CD4-positive, CD25-positive, alpha-beta regulatory T cell (primary cell): ENCODE measurements around the gene ZFPM1. TPM values are rescaled to one million over a fixed set of nuclear protein-coding genes. Genes with fewer than 3 reads are reported as not detected.
"Not testable (repeated sequence)": the region's sequence is repeated elsewhere in the genome, so short reads cannot be mapped to it uniquely, and the experiment has no call there.

ENCODE experiments used
- ATAC-seq, 2 donors: fragments of 150-1000 bp; cut with Tn5 transposase; one replicate each; pipeline ENCODE4 v1.10.0; 2021; ENCODE audit warnings: low read depth in 2 of 2, moderate number of reproducible peaks in 2 of 2, moderate library complexity in 1 of 2
- DNase-seq, 3 donors: peaks; one replicate each; pipeline versions ENCODE4 v3.0.0 to v3.0.0-alpha.2; 2012 to 2022; ENCODE audit warnings: mixed read lengths in 1 of 3
- H3K27ac ChIP-seq: one replicate; pipeline ENCODE4 v1.7.0; 2013; ENCODE audit warnings: mild to moderate bottlenecking, low read length; ENCODE audit not compliant: insufficient read depth, poor library complexity, severe bottlenecking
- H3K27me3 ChIP-seq: one replicate; pipeline ENCODE4 v1.7.0; 2013; ENCODE audit warnings: low read length; ENCODE audit not compliant: control insufficient read depth, insufficient read depth
- H3K36me3 ChIP-seq: one replicate; pipeline ENCODE4 v1.7.0; 2013; ENCODE audit warnings: mild to moderate bottlenecking, low read length, moderate library complexity; ENCODE audit not compliant: control insufficient read depth, insufficient read depth
- H3K4me1 ChIP-seq: 2 replicates; pipeline ENCODE4 v1.7.0; 2013; ENCODE audit warnings: mild to moderate bottlenecking, low read length; ENCODE audit not compliant: insufficient read depth, control insufficient read depth, poor library complexity, severe bottlenecking
- H3K4me3 ChIP-seq: one replicate; pipeline ENCODE4 v1.7.0; 2013; ENCODE audit warnings: low read depth, mild to moderate bottlenecking, low read length, moderate library complexity
- H3K9me3 ChIP-seq, 2 experiments: 1 replicate in 1 of 2; 2 replicates in 1 of 2; pipeline ENCODE4 v1.7.0; 2013; ENCODE audit warnings: low read length in 2 of 2, mild to moderate bottlenecking in 1 of 2, moderate library complexity in 1 of 2; ENCODE audit not compliant: control insufficient read depth in 2 of 2
- H3K27ac Mint-ChIP-seq, 3 donors: one replicate each; pipeline ENCODE4 v1.8.0; 2020 to 2022; ENCODE audit warnings: mild to moderate bottlenecking in 3 of 3, mixed read lengths in 3 of 3, moderate library complexity in 2 of 3
- H3K27me3 Mint-ChIP-seq: one replicate; pipeline ENCODE4 v1.8.0; 2022; ENCODE audit warnings: mild to moderate bottlenecking, mixed read lengths
- H3K36me3 Mint-ChIP-seq: one replicate; pipeline ENCODE4 v1.8.0; 2020; ENCODE audit warnings: mixed read lengths
- H3K4me1 Mint-ChIP-seq, 4 donors: one replicate each; pipeline ENCODE4 v1.8.0; 2020 to 2022; ENCODE audit warnings: mixed read lengths in 4 of 4, mild to moderate bottlenecking in 1 of 4
- H3K4me3 Mint-ChIP-seq, 4 donors: one replicate each; pipeline ENCODE4 v1.8.0; 2020 to 2022; ENCODE audit warnings: mild to moderate bottlenecking in 4 of 4, mixed read lengths in 4 of 4, moderate library complexity in 3 of 4
- H3K9me3 Mint-ChIP-seq, 7 donors: one replicate each; pipeline ENCODE4 v1.8.0; 2020 to 2022; ENCODE audit warnings: mixed read lengths in 7 of 7, mild to moderate bottlenecking in 3 of 7, moderate library complexity in 2 of 7
- polyA plus RNA-seq, 4 donors: library from polyadenylated mRNA; unstranded; fragments of 300-500 nt; fragmentation: Illumina TruSeq; gene quantifications; one replicate each; pipeline ENCODE4 v1.2.3, GENCODE V29; 2021
- total RNA-seq: library from RNA; stranded (reverse); gene quantifications from one replicate; pipeline ENCODE4 v1.2.3, GENCODE V29; 2022

The ZFPM1 gene
- total and polyA plus RNA-seq, 5 donors from 2014 or later = 0.07 to 30.2 (median 0.16) TPM

DNA sequence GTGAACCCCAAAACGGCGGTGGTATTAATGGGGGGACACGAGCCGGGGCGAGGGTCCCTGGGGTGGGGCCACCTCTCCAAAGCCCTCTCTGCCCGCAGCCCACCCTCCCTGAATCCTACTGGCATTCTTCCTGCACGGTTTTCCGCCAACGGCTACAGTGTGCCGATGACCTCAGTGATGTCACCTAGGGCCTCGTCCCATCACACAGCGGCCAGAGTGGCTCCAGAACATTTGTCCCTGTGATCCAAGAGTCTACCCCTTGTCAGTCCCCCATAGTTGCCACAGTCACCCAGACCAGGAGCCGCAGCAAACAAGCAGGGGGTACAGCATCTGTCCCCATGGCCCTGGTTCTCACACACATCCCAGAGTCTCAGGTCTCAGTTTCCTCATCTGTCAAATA lies 13.9 kb downstream of the ZFPM1 start:
- H3K27ac ChIP-seq = peak overlapping the region; percentile 80
- H3K27me3 ChIP-seq = no peaks in the 10 kb centered on the region
- DNase-seq (no peak), ATAC-seq (no peak)
- Mint-ChIP-seq H3K36me3 (no peaks in the 10 kb centered on the region), H3K4me3 (peak overlapping the region in 3 of 4 donors; percentile 39 to 76 (median 60)), H3K27ac (peak overlapping the region; percentile 88 to 94 (median 93)), H3K9me3 (peaks cover 0 to 8% (median 0%) of the 10 kb centered on the region in 7 donors), H3K27me3 (peaks cover 10% of the 10 kb centered on the region), H3K4me1 (peaks cover 12 to 87% (median 32%) of the 10 kb centered on the region in 4 donors)
- peaks cover 90% of the 10 kb centered on the region for H3K4me1 ChIP-seq
- no peak overlapping the region for H3K4me3 ChIP-seq
- H3K36me3 ChIP-seq = no peaks in the 10 kb centered on the region
- H3K9me3 ChIP-seq = no peaks in the 10 kb centered on the region

- ATAC-seq = no peak
- no peaks in the 10 kb centered on the region for H3K27me3 ChIP-seq
- H3K9me3 ChIP-seq = no peaks in the 10 kb centered on the region
- no peaks in the 10 kb centered on the region for H3K36me3 ChIP-seq
- Mint-ChIP-seq H3K27me3 (peaks cover 10% of the 10 kb centered on the region), H3K4me1 (peaks cover 12 to 85% (median 32%) of the 10 kb centered on the region in 4 donors), H3K9me3 (peaks cover 0 to 6% (median 0%) of the 10 kb centered on the region in 7 donors), H3K36me3 (no peaks in the 10 kb centered on the region), H3K27ac (peak overlapping the region; percentile 88 to 94 (median 93)), H3K4me3 (peak overlapping the region in 3 of 4 donors; percentile 43 to 76 (median 71))
- H3K4me3 ChIP-seq = no peak overlapping the region
- peak overlapping the region; percentile 80 for H3K27ac ChIP-seq
- no peak for DNase-seq
- H3K4me1 ChIP-seq = peaks cover 88% of the 10 kb centered on the region
Observed at GRCh38 chr16:88467541-88467944, 14.5 kb downstream of the ZFPM1 start.

- Mint-ChIP-seq H3K4me1 (peaks cover 12 to 78% (median 32%) of the 10 kb centered on the region in 4 donors), H3K36me3 (no peaks in the 10 kb centered on the region), H3K4me3 (peak overlapping the region in 2 of 4 donors; percentile 54 to 81), H3K9me3 (peaks cover 0 to 6% (median 0%) of the 10 kb centered on the region in 7 donors), H3K27ac (peak overlapping the region; percentile 77 to 99 (median 95)), H3K27me3 (peaks cover 10% of the 10 kb centered on the region)
- no peaks in the 10 kb centered on the region for H3K9me3 ChIP-seq
- H3K4me1 ChIP-seq = peaks cover 81% of the 10 kb centered on the region
- no peak overlapping the region for H3K4me3 ChIP-seq
- DNase-seq = peak in 2 of 3 donors; percentile 27 to 53
- no peaks in the 10 kb centered on the region for H3K27me3 ChIP-seq
- H3K27ac ChIP-seq = peak overlapping the region; percentile 88
- H3K36me3 ChIP-seq = no peaks in the 10 kb centered on the region
- ATAC-seq = peak in 1 of 2 donors; percentile 27
Observed at GRCh38 chr16:88468275-88469129, 15.4 kb downstream of the ZFPM1 start.

GRCh38 chr16:88469615-88470395 lies 16.7 kb downstream of the ZFPM1 start:
- Mint-ChIP-seq H3K27ac (peak overlapping the region; percentile 73 to 99 (median 95)), H3K9me3 (peaks cover 0 to 6% (median 0%) of the 10 kb centered on the region in 7 donors), H3K4me3 (peak overlapping the region; percentile 72 to 86 (median 83)), H3K4me1 (peaks cover 12 to 69% (median 28%) of the 10 kb centered on the region in 4 donors), H3K36me3 (no peaks in the 10 kb centered on the region), H3K27me3 (peaks cover 10% of the 10 kb centered on the region)
- H3K4me3 ChIP-seq = peak overlapping the region; percentile 19
- H3K27ac ChIP-seq = peak overlapping the region; percentile 88
- DNase-seq (peak; percentile 49 to 78 (median 63)), ATAC-seq (peak; percentile 47 to 56)
- peaks cover 68% of the 10 kb centered on the region for H3K4me1 ChIP-seq
- H3K36me3 ChIP-seq = no peaks in the 10 kb centered on the region
- H3K9me3 ChIP-seq = no peaks in the 10 kb centered on the region
- no peaks in the 10 kb centered on the region for H3K27me3 ChIP-seq

DNA sequence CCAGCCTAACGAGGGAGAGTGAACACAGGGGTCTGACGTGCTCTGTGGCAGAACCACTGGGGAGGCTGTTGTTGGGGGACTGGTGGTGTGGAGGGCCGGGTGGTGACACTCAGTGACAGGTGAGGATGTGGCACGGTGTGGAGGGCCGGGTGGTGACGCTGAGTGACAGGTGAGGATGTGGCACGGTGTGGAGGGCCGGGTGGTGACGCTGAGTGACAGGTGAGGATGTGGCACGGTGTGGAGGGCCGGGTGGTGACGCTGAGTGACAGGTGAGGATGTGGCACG lies 17.3 kb downstream of the ZFPM1 start:
- not testable (repeated sequence) for H3K9me3 Mint-ChIP-seq, H3K9me3 ChIP-seq, H3K36me3 ChIP-seq, ATAC-seq, H3K36me3 Mint-ChIP-seq, H3K27me3 ChIP-seq, H3K4me3 ChIP-seq
- Histone ChIP-seq H3K4me1 (peaks cover 63% of the 10 kb centered on the region), H3K27ac (peak overlapping the region; percentile 88)
- Mint-ChIP-seq H3K27ac (peak overlapping the region in 2 of 3 donors; percentile 95 to 99), H3K4me3 (peak overlapping the region in 1 of 4 donors; percentile 81), H3K4me1 (peaks cover 12 to 65% (median 25%) of the 10 kb centered on the region in 4 donors), H3K27me3 (peaks cover 10% of the 10 kb centered on the region)
- peak in 2 of 3 donors; percentile 41 to 72 for DNase-seq

DNA sequence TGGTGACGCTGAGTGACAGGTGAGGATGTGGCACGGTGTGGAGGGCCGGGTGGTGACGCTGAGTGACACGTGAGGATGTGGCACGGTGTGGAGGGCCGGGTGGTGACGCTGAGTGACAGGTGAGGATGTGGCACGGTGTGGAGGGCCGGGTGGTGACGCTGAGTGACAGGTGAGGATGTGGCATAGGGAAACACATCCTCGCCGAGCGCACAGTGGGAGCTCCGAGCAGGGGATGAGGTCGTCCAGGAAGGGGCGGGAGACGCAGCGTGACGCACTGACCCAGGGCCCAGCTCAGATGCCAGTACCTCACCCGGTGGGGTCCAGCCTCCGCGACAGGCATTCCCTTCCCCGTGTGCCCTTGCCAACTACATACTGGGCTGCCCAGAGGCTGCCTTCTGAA lies 17.6 kb downstream of the ZFPM1 start:
- Mint-ChIP-seq H3K27me3 (peaks cover 10% of the 10 kb centered on the region), H3K4me1 (peaks cover 12 to 61% (median 25%) of the 10 kb centered on the region in 4 donors), H3K4me3 (peak overlapping the region; percentile 9 to 68 (median 46)), H3K27ac (peak overlapping the region; percentile 52 to 99 (median 92))
- H3K27me3 ChIP-seq, H3K36me3 ChIP-seq, H3K36me3 Mint-ChIP-seq, H3K4me3 ChIP-seq, ATAC-seq, H3K9me3 ChIP-seq, H3K9me3 Mint-ChIP-seq: not testable (repeated sequence)
- Histone ChIP-seq H3K4me1 (peaks cover 59% of the 10 kb centered on the region), H3K27ac (peak overlapping the region; percentile 88)
- DNase-seq = peak; percentile 37 to 66 (median 37)

DNA sequence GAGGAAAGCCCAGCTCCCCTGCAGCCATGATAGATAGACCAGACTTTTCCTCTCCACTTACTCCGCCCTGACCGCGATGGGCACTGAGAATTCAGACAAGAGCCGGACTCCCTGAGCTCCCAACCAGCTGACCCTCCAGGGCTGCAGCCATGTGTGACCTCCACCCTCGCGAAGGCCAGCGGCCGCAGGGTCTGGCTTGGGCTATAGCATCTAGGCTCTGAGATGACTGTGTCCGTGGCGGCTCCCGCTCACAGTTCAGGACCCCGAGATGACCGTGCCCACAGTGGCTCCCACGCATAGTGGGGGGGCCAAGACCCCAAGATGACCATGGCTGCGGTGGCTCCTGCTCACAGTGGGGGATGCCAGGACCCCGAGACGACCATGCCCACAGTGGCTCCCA lies 18.0 kb downstream of the ZFPM1 start:
- Histone ChIP-seq H3K27me3 (no peaks in the 10 kb centered on the region), H3K4me3 (no peak overlapping the region), H3K4me1 (peaks cover 55% of the 10 kb centered on the region), H3K36me3 (no peaks in the 10 kb centered on the region), H3K9me3 (no peaks in the 10 kb centered on the region), H3K27ac (peak overlapping the region; percentile 88)
- H3K4me3 Mint-ChIP-seq = peak overlapping the region in 3 of 4 donors; percentile 39 to 68 (median 52)
- H3K9me3 Mint-ChIP-seq = peaks cover 0 to 6% (median 0%) of the 10 kb centered on the region in 7 donors
- no peaks in the 10 kb centered on the region for H3K36me3 Mint-ChIP-seq
- H3K4me1 Mint-ChIP-seq = peaks cover 11 to 57% (median 23%) of the 10 kb centered on the region in 4 donors
- H3K27ac Mint-ChIP-seq = peak overlapping the region; percentile 52 to 99 (median 92)
- DNase-seq = no peak
- peaks cover 10% of the 10 kb centered on the region for H3K27me3 Mint-ChIP-seq
- ATAC-seq = no peak
